WTC11 (cell line): ENCODE results near the gene GAL3ST2.

Source experiments
- ATF3 ChIP-seq: sonication (generic); formaldehyde crosslinking; conservative IDR thresholded peaks from 2 replicates; pipeline ENCODE4 v1.8.1; 2022; ENCODE audit warnings: mild to moderate bottlenecking, missing genetic modification reagents
- ESRRA ChIP-seq: sonication (generic); formaldehyde crosslinking; IDR thresholded peaks from 2 replicates; pipeline ENCODE4 v1.8.1; 2022; ENCODE audit warnings: mild to moderate bottlenecking, missing genetic modification reagents, borderline replicate concordance
- MAX ChIP-seq: sonication (generic); formaldehyde crosslinking; IDR thresholded peaks from 2 replicates; pipeline ENCODE4 v1.8.0; 2022; ENCODE audit warnings: mild to moderate bottlenecking, missing genetic modification reagents
- MXD4 ChIP-seq: fragments of 250-450 bp; sonication (Bioruptor Pico); IDR thresholded peaks from 2 replicates; pipeline ENCODE4 v1.8.0; 2021; ENCODE audit warnings: mild to moderate bottlenecking, moderate library complexity, borderline replicate concordance
- NFYB ChIP-seq: sonication (generic); formaldehyde crosslinking; conservative IDR thresholded peaks from 2 replicates; pipeline ENCODE4 v1.8.0; 2022; ENCODE audit warnings: low read depth, missing genetic modification reagents
- NR2C2 ChIP-seq: sonication (generic); formaldehyde crosslinking; IDR thresholded peaks from 2 replicates; pipeline ENCODE4 v1.8.0; 2022; ENCODE audit warnings: mild to moderate bottlenecking, missing genetic modification reagents
- NR3C1 ChIP-seq: sonication (generic); formaldehyde crosslinking; conservative IDR thresholded peaks from 2 replicates; pipeline ENCODE4 v1.8.1; 2023; ENCODE audit warnings: low read depth, mild to moderate bottlenecking, missing genetic modification reagents
- USF2 ChIP-seq: sonication (generic); formaldehyde crosslinking; IDR thresholded peaks from 2 replicates; pipeline ENCODE4 v1.8.1; 2023; ENCODE audit warnings: mild to moderate bottlenecking, missing genetic modification reagents, moderate library complexity
- ZNF423 ChIP-seq: fragments of 250-450 bp; sonication (Bioruptor Pico); IDR thresholded peaks from 2 replicates; pipeline ENCODE4 v2.1.2; 2022; ENCODE audit warnings: mild to moderate bottlenecking, moderate library complexity
- TF ChIP-seq, protein P1 (sequence below): sonication (generic); formaldehyde crosslinking; IDR thresholded peaks from 2 replicates; pipeline ENCODE4 v1.8.1; 2023; ENCODE audit warnings: mild to moderate bottlenecking, missing genetic modification reagents, borderline replicate concordance
- TF ChIP-seq, protein P2 (sequence below): fragments of 200-600 bp; IDR thresholded peaks from 2 replicates; pipeline ENCODE4 v1.8.0; 2022; ENCODE audit warnings: antibody characterized with exemption
- TF ChIP-seq, protein P3 (sequence below): sonication (generic); formaldehyde crosslinking; IDR thresholded peaks from 2 replicates; pipeline ENCODE4 v1.8.0; 2022; ENCODE audit warnings: mild to moderate bottlenecking, missing genetic modification reagents
- TF ChIP-seq, protein P4 (sequence below): sonication (generic); formaldehyde crosslinking; IDR thresholded peaks from 2 replicates; pipeline ENCODE4 v1.8.1; 2022; ENCODE audit warnings: low read depth, mild to moderate bottlenecking, moderate library complexity, missing genetic modification reagents, borderline replicate concordance

DNA sequence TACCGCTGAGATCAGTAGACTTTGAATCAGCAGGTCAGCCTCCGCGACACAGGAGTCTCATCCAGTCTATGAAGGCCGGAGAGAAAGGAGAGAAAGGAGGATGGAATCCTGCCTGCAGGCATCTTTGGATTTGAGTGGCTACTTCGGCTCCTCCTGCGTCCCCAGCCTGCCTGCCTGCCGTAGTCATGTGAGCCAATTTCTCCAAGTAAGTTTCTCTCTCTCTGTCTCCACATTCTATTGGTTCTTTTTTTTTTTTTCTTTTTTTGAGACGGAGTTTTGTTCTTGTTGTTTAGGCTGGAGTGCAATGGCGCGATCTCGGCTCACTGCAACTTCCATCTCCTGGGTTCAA is 65.4 kb downstream of the GAL3ST2 start:
- TF ChIP-seq, protein P1, sequence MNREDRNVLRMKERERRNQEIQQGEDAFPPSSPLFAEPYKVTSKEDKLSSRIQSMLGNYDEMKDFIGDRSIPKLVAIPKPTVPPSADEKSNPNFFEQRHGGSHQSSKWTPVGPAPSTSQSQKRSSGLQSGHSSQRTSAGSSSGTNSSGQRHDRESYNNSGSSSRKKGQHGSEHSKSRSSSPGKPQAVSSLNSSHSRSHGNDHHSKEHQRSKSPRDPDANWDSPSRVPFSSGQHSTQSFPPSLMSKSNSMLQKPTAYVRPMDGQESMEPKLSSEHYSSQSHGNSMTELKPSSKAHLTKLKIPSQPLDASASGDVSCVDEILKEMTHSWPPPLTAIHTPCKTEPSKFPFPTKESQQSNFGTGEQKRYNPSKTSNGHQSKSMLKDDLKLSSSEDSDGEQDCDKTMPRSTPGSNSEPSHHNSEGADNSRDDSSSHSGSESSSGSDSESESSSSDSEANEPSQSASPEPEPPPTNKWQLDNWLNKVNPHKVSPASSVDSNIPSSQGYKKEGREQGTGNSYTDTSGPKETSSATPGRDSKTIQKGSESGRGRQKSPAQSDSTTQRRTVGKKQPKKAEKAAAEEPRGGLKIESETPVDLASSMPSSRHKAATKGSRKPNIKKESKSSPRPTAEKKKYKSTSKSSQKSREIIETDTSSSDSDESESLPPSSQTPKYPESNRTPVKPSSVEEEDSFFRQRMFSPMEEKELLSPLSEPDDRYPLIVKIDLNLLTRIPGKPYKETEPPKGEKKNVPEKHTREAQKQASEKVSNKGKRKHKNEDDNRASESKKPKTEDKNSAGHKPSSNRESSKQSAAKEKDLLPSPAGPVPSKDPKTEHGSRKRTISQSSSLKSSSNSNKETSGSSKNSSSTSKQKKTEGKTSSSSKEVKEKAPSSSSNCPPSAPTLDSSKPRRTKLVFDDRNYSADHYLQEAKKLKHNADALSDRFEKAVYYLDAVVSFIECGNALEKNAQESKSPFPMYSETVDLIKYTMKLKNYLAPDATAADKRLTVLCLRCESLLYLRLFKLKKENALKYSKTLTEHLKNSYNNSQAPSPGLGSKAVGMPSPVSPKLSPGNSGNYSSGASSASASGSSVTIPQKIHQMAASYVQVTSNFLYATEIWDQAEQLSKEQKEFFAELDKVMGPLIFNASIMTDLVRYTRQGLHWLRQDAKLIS (CRISPR knock-in tag), result no peak
- TF ChIP-seq NFYB (CRISPR knock-in tag) (no peak), MAX (CRISPR knock-in tag) (no peak), ATF3 (CRISPR knock-in tag) (no peak), USF2 (CRISPR knock-in tag) (no peak), ZNF423 (CRISPR knock-in tag) (no peak), NR2C2 (no peak), ESRRA (no peak), MXD4 (CRISPR knock-in tag) (no peak), NR3C1 (CRISPR knock-in tag) (no peak)
- TF ChIP-seq, protein P2, sequence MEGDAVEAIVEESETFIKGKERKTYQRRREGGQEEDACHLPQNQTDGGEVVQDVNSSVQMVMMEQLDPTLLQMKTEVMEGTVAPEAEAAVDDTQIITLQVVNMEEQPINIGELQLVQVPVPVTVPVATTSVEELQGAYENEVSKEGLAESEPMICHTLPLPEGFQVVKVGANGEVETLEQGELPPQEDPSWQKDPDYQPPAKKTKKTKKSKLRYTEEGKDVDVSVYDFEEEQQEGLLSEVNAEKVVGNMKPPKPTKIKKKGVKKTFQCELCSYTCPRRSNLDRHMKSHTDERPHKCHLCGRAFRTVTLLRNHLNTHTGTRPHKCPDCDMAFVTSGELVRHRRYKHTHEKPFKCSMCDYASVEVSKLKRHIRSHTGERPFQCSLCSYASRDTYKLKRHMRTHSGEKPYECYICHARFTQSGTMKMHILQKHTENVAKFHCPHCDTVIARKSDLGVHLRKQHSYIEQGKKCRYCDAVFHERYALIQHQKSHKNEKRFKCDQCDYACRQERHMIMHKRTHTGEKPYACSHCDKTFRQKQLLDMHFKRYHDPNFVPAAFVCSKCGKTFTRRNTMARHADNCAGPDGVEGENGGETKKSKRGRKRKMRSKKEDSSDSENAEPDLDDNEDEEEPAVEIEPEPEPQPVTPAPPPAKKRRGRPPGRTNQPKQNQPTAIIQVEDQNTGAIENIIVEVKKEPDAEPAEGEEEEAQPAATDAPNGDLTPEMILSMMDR, result no peak
- TF ChIP-seq, protein P3, sequence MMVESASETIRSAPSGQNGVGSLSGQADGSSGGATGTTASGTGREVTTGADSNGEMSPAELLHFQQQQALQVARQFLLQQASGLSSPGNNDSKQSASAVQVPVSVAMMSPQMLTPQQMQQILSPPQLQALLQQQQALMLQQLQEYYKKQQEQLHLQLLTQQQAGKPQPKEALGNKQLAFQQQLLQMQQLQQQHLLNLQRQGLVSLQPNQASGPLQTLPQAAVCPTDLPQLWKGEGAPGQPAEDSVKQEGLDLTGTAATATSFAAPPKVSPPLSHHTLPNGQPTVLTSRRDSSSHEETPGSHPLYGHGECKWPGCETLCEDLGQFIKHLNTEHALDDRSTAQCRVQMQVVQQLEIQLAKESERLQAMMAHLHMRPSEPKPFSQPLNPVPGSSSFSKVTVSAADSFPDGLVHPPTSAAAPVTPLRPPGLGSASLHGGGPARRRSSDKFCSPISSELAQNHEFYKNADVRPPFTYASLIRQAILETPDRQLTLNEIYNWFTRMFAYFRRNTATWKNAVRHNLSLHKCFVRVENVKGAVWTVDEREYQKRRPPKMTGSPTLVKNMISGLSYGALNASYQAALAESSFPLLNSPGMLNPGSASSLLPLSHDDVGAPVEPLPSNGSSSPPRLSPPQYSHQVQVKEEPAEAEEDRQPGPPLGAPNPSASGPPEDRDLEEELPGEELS, result no peak
- TF ChIP-seq, protein P4, sequence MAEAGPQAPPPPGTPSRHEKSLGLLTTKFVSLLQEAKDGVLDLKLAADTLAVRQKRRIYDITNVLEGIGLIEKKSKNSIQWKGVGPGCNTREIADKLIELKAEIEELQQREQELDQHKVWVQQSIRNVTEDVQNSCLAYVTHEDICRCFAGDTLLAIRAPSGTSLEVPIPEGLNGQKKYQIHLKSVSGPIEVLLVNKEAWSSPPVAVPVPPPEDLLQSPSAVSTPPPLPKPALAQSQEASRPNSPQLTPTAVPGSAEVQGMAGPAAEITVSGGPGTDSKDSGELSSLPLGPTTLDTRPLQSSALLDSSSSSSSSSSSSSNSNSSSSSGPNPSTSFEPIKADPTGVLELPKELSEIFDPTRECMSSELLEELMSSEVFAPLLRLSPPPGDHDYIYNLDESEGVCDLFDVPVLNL (CRISPR knock-in tag), result no peak
